ENCODE measurements around the gene CDA. TPM values are rescaled to one million over a fixed set of nuclear protein-coding genes. Genes with fewer than 3 reads are reported as not detected.

CDA gene
- total RNA-seq, 1 donor from 2014 or later: 5.3 TPM

GRCh38 chr1:20618550-20618949, 29.7 kb downstream of the CDA start:
- Histone ChIP-seq H3K9me3 (no peaks in the 10 kb centered on the region), H3K4me3 (no peak overlapping the region), H3K27ac (no peak overlapping the region), H3K27me3 (ENCODE audit: low read depth) (no peaks in the 10 kb centered on the region), H3K36me3 (no peaks in the 10 kb centered on the region), H3K4me1 (no peaks in the 10 kb centered on the region)
- ATAC-seq: no peak
- intact Hi-C loops (cut with DNase I): no loop called here
- no peak for TF ChIP-seq CTCF (IDR thresholded peaks at IDR 0.05)
- DNase-seq: no peak

GRCh38 chr1:20619999-20620398, 31.1 kb downstream of the CDA start:
- Histone ChIP-seq H3K9me3 (no peaks in the 10 kb centered on the region), H3K27me3 (ENCODE audit: low read depth) (no peaks in the 10 kb centered on the region), H3K27ac (no peak overlapping the region), H3K4me3 (no peak overlapping the region), H3K4me1 (no peaks in the 10 kb centered on the region), H3K36me3 (no peaks in the 10 kb centered on the region)
- intact Hi-C loops (cut with DNase I): no loop called here
- no peak for DNase-seq
- ATAC-seq: no peak
- TF ChIP-seq CTCF (IDR thresholded peaks at IDR 0.05): no peak

GRCh38 chr1:20621012-20621411, 32.1 kb downstream of the CDA start:
- no peak for TF ChIP-seq CTCF (IDR thresholded peaks at IDR 0.05)
- no peak overlapping the region for H3K27ac ChIP-seq
- H3K27me3 ChIP-seq (ENCODE audit: low read depth): no peaks in the 10 kb centered on the region
- DNase-seq (no peak), ATAC-seq (no peak)
- H3K4me3 ChIP-seq: no peak overlapping the region
- intact Hi-C loops (cut with DNase I): no loop called here
- H3K4me1 ChIP-seq: no peaks in the 10 kb centered on the region
- no peaks in the 10 kb centered on the region for H3K36me3 ChIP-seq
- H3K9me3 ChIP-seq: no peaks in the 10 kb centered on the region

- no peak for TF ChIP-seq CTCF (IDR thresholded peaks at IDR 0.05)
- intact Hi-C loops (cut with DNase I): no loop called here
Observed at GRCh38 chr1:20624709-20625108, 35.8 kb downstream of the CDA start.

GRCh38 chr1:20625176-20626097, 36.5 kb downstream of the CDA start:
- Histone ChIP-seq H3K4me1 (no peaks in the 10 kb centered on the region), H3K27ac (no peak overlapping the region), H3K27me3 (ENCODE audit: low read depth) (no peaks in the 10 kb centered on the region), H3K9me3 (no peaks in the 10 kb centered on the region), H3K36me3 (no peaks in the 10 kb centered on the region), H3K4me3 (no peak overlapping the region)
- ATAC-seq: no peak
- intact Hi-C loops (cut with DNase I): no loop called here
- no peak for TF ChIP-seq CTCF (IDR thresholded peaks at IDR 0.05)
- no peak for DNase-seq

More at GRCh38 chr1:20624709-20625108, 35.8 kb downstream of the CDA start:
- Histone ChIP-seq H3K36me3 (no peaks in the 10 kb centered on the region), H3K9me3 (no peaks in the 10 kb centered on the region), H3K27ac (no peak overlapping the region), H3K27me3 (ENCODE audit: low read depth) (no peaks in the 10 kb centered on the region), H3K4me3 (no peak overlapping the region), H3K4me1 (no peaks in the 10 kb centered on the region)
- no peak for DNase-seq
- ATAC-seq: no peak

All from lower lobe of right lung (tissue), 2 donors.